Skin of body (tissue), 2 donors: Measurements from ENCODE around the gene BTBD1. TPM values are rescaled to one million over a fixed set of nuclear protein-coding genes. Genes with fewer than 3 reads are reported as not detected.
A peak's percentile ranks its signal among the peaks of the same experiment; 100 is the strongest.
"Not testable (repeated sequence)": the region's sequence is repeated elsewhere in the genome, so short reads cannot be mapped to it uniquely, and the experiment has no call there.

Experiments used
- DNase-seq: peaks from one replicate; lab custom pipeline; 2025; lab: John Stamatoyannopoulos, UW
- total RNA-seq: library from RNA; depleted of rRNA; stranded (reverse); fragments of >200 nt; gene quantifications from one replicate; pipeline ENCODE4 v1.2.3, GENCODE V29; 2014

Gene BTBD1
- total RNA-seq, 1 donor from 2014 or later: 56.2 TPM

DNA sequence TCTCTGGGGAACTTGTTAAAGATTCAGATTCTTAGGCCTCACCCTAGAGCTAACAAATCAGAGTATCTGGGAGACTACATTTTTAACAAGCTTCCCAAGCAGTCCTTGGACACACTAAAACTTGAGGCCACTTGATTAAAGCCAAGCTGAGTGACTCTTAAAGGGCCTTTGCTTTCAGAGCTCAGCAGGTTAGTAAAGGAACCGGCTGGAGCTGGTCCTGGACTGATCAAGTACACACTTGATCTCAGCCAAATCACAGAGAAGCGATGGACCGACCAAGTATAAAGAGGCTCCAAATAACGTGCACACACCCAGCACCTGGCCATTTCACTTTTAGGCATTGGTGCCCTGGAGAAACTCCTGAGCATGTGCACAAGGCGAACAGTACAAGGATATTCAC, 27.5 kb upstream of the BTBD1 start:
- no peak for DNase-seq

DNA sequence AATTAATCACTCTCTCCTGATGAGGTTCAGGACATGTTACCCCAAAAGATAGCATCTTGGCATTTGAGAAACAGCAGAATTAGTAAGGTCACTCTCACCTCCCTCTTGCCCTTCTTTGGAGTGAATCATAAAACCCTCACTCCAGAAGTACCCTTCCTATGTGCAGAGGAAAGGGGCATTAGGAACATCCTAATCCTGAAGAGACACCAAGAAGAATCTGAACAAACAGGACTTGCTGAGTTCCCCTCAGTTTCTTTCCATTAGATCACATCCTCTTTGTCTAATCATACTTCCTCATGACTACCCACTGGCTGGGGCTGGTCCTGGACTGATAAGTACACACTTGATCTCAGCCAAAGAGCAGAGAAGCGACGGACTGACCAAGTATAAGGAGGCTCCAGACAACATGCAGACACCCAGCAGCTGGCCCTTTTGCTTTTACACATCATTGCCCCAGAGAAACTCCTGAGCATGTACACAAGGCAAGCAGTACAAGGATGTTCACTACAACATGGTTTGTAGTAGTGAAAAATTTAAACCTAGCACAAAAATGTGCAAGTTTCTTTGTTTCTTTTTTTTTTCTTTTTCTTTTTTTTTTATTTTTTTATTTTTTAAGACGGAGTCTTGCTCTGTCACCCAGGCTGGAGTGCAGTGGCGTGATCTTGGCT, 25.4 kb upstream of the BTBD1 start:
- peak; percentile 13 for DNase-seq

DNA sequence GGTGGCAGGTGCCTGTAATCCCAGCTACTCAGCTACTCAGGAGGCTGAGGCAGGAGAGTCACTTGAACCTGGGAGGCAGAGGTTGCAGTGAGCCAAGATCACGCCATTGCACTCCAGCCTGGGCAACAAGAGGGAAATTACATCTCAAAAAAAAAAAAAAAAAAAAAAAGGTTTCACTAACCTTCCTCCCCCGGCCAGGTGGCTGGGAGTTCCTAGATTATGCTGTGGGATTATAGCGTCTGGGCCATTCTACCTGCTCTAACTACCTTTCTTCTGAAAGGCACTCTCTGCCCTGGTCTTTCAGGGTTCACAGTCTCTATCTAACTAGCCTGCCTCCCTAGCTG, 24.9 kb upstream of the BTBD1 start:
- DNase-seq: not testable (repeated sequence)

DNA sequence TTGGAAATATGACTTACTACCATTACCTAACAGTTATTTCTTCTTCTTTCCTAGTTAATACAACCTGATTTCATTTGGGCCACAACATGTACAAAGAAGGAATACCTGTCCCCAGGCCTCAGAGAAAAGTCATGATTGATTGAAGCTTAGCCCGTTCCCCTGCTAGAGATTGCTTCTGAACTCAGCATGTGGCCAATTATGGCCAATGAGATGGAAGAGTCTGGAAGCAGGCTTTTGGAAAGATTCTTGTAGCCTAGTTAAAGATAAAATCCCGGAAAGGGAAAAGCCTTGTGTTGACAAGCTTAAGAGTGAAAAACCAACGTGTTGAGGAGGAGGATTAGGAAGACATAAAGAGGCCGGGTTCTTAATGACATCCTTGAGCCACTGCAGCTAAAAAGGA, 23.4 kb upstream of the BTBD1 start:
- DNase-seq: no peak

DNA sequence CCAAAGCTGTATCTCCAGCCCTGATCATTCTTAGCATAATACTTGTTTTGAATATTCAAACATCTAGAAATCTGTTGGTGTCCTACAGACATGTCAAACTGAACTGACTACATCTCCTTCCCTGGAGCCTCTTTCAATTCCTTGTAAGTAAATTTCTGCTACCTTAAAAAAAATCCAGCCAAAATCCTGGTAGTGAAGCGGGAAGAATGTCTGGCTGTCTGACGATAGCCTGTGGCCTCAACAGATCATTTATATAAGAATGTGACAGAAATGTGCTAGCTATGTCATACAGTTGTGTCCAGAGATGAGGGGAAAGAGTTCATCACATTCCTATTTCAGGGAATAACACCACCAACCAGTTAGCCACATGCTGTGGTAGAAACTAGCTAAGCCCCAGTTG, 21.8 kb upstream of the BTBD1 start:
- no peak for DNase-seq

DNA sequence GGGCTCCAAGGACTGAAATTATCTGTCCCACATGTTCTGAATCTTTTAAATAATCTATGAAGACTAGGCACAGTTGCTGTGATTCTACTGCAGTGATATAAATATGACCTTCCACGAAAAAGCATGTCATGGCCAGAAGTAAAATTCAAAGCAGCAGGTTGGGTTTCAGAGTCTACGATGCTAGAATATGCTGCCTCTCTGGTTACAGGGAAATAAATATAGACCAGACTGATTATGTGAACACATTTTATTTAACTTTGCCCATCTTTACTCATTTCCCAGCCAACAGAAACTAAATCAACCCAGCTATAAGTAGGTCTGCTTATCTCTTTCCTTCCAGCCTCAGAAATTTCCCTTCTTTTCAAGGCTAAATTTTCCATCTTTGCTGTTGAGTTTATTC, 20.5 kb upstream of the BTBD1 start:
- DNase-seq: no peak

DNA sequence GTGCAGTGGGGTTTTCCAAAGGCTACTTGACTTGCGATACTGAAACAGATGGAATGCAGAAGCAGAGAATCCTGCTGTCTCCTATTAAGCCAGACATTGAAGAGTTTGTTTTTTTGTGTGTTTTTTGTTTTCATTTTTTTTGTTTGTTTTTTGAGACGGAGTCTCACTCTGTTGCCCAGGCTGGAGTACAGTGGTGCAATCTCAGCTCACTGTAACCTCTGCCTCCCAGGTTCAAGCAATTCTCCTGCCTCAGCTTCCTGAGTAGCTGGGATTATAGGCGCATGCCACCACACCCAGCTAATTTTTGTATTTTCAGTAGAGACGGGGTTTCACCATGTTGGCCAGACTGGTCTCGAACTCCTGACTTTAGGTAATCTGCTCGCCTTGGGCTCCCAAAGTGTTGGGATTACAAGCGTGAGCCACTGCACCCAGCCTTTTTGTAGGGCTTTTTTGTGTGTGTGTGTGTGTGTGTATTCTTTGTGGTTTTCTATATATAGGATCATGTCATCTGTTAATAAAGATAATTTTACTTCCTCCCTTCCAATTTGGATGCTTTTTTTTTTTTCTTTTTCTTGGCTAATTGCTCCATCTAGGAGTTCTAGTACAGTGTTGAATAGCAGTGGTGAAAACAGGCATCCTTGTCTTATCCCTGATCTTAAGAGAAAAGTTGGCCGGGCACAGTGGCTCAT, 19.0 kb upstream of the BTBD1 start:
- not testable (repeated sequence) for DNase-seq

DNA sequence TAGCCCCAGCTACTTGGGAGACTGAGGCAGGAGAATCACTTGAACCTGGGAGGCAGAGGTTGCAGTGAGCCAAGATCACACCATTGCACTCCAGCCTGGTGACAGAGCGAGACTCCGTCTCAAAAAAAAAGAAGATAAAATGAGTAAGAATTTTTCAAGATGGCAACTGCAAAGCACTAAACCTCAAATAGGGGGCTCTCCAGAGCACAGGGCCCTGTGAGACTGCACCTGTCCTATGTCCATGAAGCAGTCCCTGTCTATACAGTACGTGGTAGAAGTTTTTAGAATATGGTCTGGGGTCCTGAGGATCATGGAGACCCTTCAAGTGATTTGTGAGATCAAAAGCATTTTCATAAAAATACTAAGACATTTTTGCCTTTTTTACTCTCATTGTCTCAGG, 18.4 kb upstream of the BTBD1 start:
- not testable (repeated sequence) for DNase-seq

DNA sequence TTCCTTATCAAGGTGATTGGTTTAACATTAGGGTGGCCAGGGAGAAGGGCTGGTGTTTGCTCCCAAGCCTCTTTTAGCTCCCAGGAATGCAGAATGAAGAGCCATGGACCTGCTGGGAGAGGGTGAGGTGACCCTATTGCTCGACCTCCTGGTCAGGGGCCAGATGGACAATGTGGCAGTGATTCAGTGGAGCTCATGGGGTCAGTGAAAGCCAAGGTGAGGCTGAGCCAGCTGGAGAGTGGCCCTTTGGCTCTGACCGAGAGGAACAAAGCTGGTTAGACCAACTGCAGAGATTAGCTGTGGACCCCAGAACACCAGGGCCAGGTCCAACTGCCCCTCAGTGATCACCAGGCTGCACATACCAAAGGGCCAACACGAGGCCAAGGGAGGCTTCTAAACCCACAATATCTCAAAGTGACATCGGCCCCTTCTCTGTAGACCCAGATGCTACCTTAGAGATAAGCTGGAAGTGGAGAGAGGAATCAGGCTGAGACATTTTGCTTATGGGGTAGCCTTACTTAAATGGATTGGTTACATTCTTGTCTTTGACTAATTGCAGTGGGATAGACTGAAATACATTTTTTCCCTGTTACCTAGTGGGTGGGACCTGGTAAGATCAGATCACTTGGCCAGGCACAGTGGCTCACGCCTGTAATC, 15.8 kb upstream of the BTBD1 start:
- DNase-seq: no peak

DNA sequence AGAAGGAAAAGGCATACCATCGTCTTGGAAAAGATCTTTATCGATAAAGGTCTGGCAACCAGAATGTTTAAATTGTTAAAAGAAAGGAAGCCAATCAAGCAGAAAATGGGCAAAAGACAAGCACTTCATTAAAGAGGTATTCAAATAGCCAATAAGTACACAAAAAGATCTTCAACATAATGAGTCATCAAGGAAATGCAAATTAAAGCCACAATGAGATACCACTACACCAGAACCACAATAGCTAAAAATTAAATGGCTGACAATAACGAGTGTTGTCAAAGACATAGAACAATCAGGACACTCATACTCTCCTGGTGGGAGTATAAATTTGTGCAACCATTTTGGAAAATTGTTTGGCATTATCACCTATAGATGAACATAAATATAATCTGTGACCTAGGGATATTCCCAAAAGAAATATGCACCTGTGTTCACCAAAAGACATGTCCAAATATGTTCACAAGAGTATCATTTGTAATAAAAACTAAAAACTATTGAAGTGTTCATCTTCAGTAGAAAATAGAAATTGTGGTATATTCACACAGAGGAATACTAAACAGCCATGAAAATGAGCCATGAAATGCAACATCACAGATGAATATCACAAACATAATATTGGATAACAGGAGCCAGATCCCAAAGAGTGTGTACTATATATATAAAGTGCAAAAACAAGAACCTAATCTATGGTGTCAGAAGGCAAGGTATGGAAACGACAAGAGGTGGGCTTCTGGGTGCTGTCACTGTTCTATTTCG, 14.4 kb upstream of the BTBD1 start:
- no peak for DNase-seq

DNA sequence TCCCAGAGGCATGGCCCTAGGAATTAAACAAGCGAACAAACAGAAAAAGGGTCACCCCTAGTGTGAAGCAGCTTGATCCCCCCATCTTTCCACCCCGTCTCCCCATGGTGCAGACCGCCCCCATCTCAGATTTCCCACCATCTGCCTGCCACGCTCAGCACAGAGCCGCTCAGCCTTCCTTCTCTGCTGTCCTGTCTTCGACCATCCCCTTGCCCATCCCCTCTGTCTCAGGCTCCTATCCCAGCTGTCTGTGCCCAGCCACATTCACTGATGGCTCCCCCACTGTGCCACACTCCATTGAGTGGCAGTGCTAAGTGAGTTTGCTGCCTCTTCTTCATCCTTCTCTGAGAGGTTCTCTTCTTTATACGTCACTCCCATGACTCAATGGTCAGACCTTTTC, 11.7 kb upstream of the BTBD1 start:
- DNase-seq: no peak

DNA sequence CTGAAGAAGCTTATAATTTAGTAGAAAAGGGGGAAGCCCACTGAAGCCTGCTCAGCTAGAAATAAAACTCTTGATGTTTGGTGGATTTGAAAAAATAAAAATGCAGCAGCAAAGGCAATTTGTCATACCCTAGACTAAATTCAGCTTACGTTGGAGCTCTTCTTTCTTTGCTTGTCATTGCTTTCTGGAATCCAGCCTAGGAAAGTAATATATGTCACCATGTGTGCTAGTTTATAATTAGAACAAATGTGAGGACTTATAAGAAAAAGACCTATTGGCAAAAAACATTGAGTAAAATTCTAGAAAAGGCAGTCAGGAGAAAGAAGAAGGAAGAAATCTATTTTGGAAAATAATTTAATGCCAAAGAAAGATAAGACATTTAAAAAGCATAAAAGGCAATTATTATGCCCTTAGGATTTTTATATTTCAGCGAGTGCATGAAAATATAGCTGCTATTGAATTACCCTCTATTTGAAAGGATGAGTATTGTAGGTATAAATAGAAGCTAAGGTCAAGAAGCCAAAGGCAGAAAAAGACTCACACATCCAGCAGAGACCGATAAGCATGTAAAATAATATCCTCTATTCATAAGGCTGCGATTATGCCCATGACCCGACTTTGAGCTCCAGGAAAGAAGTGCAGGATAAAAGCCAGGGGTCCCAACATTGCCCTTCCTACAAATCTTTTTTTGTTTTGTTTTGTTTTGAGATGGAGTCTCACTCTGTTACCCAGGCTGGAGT, 10.6 kb upstream of the BTBD1 start:
- DNase-seq: no peak

DNA sequence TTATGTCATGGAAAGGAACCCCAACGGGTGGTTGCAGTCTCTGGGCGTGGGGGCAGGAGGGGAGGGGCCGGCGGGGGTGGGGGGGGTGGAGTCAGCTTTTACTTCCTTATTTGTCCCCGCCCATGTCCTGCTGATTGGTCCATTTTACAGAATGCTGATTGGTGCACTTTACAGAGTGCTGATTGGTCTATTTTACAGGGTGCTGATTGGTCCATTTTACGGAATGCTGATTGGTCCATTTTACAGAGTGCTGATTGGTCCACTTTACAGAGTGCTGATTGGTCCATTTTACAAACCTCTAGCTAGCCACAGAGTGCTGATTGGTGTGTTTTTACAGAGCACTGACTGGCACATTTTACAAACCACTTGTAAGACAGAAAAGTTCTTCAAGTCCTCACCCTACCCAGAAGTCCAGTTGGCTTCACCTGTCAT, 2.2 kb upstream of the BTBD1 start:
- not testable (repeated sequence) for DNase-seq

DNA sequence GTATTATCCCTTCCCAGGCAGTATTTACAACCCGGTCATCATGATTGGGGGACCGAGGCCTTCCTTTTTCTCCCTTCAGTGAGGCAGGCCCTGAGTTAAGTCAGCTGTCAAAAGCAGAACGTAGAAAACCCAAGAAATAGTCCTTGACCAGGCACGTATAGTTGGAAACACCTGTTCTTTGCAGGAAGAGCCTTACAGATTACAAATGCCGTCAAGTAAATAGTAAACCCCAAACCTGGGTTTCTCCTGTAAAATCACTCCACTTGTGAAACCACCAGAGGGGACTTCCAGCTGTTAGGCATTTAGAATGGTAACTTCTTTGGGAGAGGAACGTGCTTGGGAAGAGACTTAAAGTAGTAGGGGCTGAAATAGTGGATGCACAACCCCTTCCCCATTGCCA, 1.0 kb upstream of the BTBD1 start:
- no peak for DNase-seq

DNA sequence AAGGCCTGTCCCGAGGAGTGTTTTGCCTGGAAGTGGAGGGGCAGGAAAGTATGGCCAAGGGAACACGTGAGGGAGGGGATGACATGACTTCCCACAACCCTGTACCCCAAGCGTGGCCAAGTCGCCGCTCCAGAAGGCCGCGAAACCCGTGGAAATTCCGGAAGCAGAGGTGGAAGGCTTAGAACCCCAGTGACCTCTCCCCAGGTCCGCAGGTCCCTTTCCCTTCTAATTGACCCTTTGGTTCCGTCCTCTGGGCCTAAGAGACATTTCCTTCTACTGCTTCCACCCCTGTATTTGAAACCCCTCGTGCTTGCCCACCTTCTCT, 548 bp upstream of the BTBD1 start:
- DNase-seq: no peak

DNA sequence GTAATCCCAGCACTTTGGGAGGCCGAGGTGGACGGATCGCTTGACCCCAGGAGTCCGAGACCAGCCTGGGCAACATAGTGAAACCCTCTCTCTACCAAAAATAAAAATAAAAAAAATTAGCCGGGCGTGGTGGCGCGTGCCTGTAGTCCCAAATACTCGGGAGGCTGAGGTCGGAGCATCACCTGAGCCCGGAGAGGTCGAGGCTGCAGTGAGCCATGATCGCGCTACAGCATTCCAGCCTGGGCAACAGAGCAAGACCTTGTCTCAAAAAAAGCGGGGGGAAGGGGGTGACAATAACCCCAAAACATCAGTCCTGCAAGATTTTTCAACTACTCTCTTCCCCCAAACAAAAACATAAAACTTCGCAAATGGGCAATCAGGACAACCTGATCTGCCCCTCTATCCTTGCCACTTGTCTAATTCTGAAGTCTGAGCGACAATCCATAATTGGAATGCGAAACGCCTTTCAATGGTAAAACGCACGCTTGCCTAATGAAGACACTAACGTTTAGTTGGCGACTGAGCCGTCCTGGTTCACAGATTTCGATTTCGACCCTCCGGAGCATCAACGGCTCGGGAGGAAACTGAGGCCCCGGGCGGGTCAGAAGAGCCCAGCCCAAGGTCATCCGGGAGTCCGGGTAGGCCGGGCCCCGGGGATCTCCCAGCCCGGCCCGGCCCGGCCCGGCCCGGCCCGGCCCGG, 868 bp downstream of the BTBD1 start:
- DNase-seq: no peak

DNA sequence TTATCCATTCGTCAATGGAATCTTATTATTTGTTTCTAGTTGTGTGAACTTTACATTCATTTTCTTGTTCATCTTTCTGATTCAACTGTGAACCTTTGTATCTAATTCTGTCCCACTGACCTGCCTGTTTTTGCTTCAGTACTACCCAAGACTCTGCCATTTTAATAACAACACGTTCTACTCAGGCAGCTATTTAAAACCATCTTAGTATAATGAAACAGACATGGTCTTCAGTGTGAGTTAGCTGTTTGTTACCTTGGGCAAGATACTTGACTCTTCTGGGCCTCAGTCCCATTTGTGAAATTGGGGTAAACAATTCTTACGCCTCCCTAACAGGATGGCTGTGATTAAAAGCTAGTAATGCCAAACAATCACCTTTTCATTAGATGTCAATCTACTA, 1.6 kb downstream of the BTBD1 start:
- DNase-seq: no peak

DNA sequence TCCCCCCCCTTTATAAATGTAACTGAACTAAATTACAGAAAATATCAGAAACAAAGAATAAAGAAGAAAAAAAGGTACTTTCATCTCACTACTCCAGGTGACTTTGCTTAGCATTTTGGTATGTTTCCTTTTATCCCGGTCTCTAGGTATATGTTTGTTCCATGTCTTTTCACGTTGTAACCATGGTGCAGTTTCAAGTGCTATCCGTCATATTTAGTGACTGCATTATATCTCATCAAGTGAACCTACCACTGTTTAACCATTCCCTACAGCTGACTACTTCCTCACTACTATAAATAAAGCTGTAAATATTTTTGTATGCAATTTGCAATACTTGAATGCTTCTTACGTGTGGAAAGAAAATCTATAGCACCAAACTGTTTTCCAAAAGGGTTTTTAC, 2.2 kb downstream of the BTBD1 start:
- DNase-seq: no peak

DNA sequence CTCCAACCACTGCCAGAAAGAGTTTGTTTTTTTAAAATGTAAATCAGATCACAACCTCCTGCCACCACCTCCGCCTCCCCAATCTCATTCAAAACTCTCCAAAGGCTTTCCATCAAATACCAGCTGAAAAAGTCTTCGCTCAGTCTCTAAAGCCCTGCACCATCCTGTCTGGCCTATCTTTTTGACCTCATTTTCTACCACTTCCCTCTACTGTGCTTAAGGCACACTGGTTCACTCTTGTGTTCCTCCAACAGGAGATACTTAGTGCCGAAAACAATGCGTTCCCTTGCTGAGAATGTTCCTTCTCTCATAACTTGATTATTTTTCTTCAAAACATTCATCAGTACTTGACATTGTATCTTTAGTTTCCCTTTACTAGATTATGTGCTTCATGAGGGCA, 3.5 kb downstream of the BTBD1 start:
- DNase-seq: no peak

DNA sequence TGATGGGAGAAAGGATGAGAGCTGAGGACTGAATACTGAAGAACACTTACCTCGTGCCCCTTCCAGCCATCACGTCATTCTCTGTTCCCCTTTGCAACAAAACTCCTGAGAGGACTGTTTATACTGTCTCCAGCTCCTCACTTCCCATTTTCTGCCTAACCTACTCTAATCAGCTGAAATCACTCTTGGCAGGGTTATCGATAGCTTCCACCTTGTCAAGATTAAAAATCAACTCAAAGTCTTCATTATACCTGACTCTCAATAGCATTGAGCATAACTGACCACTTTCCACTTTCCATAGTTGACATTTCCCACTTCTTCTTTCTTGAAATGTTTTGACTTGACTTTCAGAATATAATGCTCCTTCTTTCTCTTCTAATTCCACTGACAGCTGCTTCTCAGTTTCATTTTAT, 4.3 kb downstream of the BTBD1 start:
- no peak for DNase-seq

DNA sequence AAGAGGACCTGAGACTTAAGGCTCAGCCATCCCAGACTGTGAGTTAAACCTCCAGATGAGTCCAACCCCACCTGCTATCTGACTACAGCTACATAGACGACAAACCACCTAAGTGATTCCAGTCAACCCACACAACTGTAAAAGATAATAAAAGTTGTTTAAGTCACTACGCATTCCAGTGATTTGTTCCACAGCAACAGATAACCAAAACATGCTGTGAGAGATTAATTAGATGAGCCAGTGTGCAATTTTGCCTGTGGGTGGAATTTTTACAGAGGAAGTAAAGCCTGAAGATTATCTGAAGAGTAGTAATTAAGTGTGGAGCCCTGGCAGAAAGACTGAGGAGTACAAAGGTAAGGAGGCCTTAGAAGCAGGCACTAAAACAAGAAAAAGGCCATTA, 5.4 kb downstream of the BTBD1 start:
- peak; percentile 44 for DNase-seq
